ENCODE results near the gene MRPL11.

Gene MRPL11

GRCh38 chr11:66426314-66426713, 12.3 kb downstream of the MRPL11 start:
- TF ChIP-seq CTCF (conservative IDR thresholded peaks at IDR 0.05; ENCODE audit: low read depth, low read length): no peak
- no peak for DNase-seq (ENCODE audit: low read depth)
- no peak overlapping the region for H3K4me3 ChIP-seq (ENCODE audit: low read length)

- no peak for TF ChIP-seq CTCF (conservative IDR thresholded peaks at IDR 0.05; ENCODE audit: low read depth, low read length)
- no peak overlapping the region for H3K4me3 ChIP-seq (ENCODE audit: low read length)
These were observed 17.0 kb downstream of the MRPL11 start for GRCh38 chr11:66421492-66422205.

GRCh38 chr11:66420671-66421476, 17.8 kb downstream of the MRPL11 start, which contains the start of gene NPAS4:
TSS of gene NPAS4 (plus strand) at chr11:66421035. CDS start at chr11:66421180, 145 bp downstream.
- no peak for DNase-seq (ENCODE audit: low read depth)
- TF ChIP-seq CTCF (conservative IDR thresholded peaks at IDR 0.05; ENCODE audit: low read depth, low read length): no peak
- H3K4me3 ChIP-seq (ENCODE audit: low read length): no peak within 1 kb of the TSS

More at GRCh38 chr11:66421492-66422205, 17.0 kb downstream of the MRPL11 start:
- DNase-seq (ENCODE audit: low read depth): peak; percentile 59

DNA sequence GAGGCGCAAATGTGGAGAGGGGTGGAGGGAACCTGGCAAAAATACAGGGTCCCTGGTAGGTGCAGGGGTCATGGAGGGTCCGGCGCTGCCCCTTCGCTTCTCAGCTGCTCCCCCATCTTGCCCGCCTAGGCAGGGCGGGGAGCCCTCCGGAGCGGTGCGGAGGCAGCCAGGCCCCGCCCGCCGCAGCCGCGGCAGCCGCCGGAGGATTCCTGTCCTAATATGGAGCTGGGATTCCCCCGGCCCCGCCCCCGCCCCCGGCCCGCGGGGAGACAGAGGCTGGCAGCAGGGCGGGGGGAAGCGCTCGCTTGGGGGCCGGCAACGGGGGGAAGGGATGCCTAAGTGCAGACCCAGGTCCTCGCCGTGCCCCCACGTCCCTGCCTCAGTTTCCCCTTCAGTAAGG, 18.8 kb downstream of the MRPL11 start:
- no peak overlapping the region for H3K4me3 ChIP-seq (ENCODE audit: low read length)
- DNase-seq (ENCODE audit: low read depth): no peak
- TF ChIP-seq CTCF (conservative IDR thresholded peaks at IDR 0.05; ENCODE audit: low read depth, low read length): no peak

GRCh38 chr11:66418986-66419308, 19.7 kb downstream of the MRPL11 start:
- TF ChIP-seq CTCF (conservative IDR thresholded peaks at IDR 0.05; ENCODE audit: low read depth, low read length): no peak
- DNase-seq (ENCODE audit: low read depth): no peak
- H3K4me3 ChIP-seq (ENCODE audit: low read length): no peak overlapping the region

DNA sequence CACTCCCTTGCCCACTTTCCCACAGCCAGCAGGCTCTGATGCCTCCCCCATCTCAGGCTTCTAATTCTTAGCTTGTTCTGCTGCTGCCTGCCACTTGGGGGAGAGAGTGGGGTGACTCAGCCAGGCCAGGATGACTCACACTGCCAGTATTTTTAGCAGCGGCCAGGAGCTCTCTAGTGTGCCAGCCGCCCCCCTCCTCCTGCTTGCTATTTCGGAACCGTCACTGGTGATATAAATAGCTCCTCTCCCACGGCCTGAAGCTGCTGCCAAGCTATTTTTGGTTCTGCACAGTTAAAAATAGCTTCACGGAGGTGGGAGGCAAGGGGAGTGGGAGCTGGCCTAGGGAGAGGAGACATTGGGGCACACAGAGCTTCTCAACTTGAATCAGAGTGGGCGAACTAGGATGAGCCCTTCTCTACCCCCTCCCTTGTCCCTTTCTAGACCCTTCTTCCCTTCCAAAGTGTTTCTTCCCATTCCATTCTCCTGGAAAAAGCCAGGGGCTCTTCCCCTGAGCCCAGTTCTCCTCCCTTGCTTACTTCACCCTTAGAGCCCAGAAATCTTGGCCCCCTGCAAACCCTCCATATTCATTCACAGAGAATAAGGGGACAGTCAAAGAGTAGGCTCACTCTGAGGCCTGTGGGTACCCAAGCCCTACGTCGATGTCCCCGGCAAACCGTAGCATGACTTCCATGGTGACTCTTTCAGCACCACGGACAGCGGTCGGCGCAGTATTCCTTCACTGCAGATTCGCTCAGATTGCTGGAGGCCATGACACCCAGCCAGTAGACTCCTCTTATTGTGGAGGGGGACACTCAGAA, 20.3 kb downstream of the MRPL11 start:
- peak; percentile 68 for TF ChIP-seq CTCF (conservative IDR thresholded peaks at IDR 0.05; ENCODE audit: low read depth, low read length)
- DNase-seq (ENCODE audit: low read depth): peak; percentile 77

More for the DNA sequence above, 20.3 kb downstream of the MRPL11 start:
- H3K4me3 ChIP-seq (ENCODE audit: low read length): no peak overlapping the region
